Caki2 (cell line): ENCODE results near the gene TIMM17B. TPM values are rescaled to one million over a fixed set of nuclear protein-coding genes. Genes with fewer than 3 reads are reported as not detected.

Experiments used
- DNase-seq: peaks from one replicate; pipeline ENCODE4 v3.0.0-alpha.2; 2015; ENCODE audit warnings: low read depth
- in situ Hi-C: cut with HindIII; loops from 2 replicates; pipeline ENCODE4 v1.10.0; 2016; ENCODE audit warnings: low sequenced_read_pairs, low pct_unique_long_range_greater_than_20kb, mixed read lengths
- total RNA-seq: library from RNA; depleted of rRNA; stranded (reverse); fragments of >200 nt; shearing (Covaris generic); gene quantifications from 2 replicates; pipeline ENCODE4 v1.2.3, GENCODE V29; 2014; ENCODE audit warnings: low replicate concordance

TIMM17B gene
- total RNA-seq, 1 experiment from 2014 or later, result 114 TPM

DNA sequence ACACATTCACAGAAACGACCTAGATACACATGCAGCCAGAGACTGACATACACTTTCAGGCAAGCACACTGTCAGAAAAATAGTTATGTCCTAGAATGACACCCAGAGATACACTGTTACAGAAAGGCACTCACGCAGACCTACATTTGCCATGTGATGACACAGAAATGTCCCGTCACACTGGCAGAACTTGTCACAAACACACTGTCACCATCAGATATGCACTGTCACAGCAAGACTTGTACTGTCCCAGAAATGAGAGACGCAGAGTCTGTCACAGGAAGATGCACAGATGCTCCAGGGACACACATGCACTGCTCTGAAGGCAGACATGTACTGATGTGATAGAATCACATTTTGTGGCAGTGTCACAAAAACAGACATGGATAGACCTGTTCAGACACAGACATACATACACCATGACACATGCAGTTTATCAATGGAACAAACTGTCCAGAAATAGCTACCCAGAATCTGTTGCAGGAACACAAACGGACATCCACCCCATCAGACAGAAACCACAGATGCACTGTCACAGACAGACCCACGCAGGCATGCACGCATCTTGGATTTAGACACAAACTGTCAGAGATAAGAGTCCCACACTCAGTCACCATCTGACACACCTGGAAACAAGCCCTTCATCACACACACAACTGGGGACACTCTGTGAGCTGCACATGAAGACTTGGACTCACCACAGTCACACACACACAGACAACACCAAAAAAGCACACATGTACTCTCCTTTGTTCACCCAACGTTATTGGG lies 22.6 kb upstream of the TIMM17B start:
- DNase-seq, result no peak
- in situ Hi-C loops, result no loop called here

DNA sequence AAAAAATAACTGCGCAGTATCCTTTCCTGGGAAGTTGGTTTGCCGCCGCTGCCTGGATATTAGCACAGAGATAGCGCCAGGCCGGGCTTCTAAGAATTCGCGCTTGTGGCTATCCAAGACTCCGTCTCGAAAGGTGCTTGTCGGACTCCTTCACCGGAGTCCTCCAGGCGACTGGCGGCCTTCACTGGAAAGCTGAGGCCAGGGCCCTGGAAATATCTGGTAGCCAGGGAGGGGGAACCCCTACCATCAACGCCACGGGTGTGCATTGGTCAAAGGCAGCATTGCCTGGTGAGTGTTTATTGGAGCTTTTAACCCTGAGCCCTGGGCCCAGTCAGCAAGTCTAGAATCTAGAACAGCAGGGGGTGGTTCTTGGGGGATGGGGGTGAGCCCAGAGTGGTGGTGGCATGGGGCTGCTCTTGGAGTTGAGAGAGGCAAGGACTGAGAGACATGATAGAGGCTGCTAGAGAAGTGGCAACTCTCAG lies 21.8 kb upstream of the TIMM17B start:
- in situ Hi-C loops, result no loop called here
- no peak for DNase-seq

DNA sequence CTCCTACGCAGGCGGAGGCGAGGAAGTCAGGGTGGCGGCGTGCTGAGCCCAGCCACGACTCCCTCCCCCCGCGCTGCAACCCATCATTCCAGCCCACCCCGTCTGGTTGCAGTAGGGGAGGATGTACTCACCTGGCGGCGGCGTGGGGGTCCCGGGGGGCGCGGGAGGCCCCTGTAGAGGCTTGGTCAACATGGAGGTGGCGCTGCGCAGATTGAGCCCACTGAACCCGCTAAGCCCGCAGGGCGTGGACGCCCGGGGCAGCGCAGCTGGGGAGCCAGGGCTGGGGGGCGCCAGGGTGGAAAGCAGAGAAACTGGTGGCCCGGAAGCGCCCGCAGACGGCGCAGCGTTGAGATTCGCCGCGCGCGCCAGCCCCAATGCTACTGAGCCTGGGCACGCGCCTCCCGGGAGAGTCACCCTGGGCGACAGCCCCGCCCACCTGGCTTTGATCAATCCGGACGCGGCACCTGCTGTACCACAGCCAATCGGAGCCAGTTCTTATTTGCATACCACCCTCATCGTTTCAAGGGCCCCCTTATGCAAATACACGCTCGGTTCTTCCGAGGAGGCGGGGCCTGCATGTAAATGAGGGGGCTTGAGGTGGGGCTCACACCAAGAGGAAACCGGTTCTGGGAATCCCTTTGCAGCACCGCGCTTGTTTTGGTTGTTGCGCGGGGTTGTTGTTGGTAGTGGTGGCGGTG lies 21.2 kb upstream of the TIMM17B start, which contains the start of gene PIM2:
Gene PIM2, minus strand, starts transcription at position 382 of the 698 bp plus-strand sequence. Its CDS starts 190 bp downstream, at position 192.
- peak; percentile 89 for DNase-seq

DNA sequence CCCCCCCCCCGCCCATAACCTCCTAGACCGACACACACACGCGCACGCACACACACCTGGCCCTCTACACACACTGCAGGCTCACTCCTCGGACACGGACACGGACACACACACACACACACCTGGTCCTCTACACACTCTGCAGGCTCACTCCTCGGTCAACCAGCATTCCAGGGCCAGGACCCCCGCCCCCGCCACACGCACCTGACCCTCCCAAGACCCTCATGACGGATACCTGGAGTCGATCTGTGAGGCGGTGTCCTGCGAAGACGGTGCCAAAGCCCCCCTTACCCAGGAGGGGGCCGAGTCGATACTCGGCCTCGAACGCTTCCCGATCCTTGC lies 20.7 kb upstream of the TIMM17B start:
- in situ Hi-C loops, result no loop called here
- DNase-seq, result no peak

More for the DNA sequence above, 21.2 kb upstream of the TIMM17B start, which contains the start of gene PIM2:
- in situ Hi-C loops, result no loop called here

DNA sequence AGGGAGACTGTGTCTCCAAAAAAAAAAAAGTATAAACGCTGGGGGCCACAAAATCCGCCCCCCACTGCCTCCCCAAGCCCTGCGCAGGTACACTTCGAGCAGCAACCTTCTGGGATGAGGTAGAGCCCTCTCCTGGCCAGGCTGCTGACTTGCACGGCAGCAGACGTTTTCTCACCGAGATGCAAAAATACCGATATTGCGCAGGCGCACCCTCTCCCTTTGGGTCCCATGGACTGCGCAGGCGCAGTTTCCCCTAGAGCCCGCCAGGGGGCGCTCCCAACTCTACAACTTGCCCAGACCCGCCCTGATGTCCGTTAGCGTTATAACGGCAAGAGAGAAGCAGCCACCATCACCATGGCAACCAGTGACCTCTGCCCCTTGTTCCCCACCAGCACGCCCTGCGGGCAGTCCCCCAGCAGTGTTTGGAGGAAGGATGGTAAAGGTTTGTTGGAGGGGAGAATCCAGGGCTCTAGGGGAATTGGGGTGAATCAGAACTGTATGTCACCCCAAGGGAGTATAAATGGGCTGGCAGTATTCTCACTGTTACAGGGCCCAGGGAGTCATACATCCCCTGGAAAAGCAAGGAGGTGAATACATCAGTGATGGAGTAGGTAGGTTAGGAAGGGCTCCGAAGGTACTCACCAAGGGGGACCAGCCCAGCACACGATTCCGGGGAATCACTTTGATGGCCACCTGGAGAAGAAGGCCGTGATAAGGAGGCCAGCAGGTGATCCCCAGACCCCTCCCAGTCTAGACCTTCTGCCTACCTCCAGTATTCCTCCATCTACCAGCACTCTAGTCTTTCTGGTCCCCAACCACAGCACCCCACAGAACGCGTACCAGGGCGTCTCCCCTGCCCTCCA lies 19.8 kb upstream of the TIMM17B start:
- DNase-seq, result peak; percentile 95
- in situ Hi-C loops, result no loop called here

DNA sequence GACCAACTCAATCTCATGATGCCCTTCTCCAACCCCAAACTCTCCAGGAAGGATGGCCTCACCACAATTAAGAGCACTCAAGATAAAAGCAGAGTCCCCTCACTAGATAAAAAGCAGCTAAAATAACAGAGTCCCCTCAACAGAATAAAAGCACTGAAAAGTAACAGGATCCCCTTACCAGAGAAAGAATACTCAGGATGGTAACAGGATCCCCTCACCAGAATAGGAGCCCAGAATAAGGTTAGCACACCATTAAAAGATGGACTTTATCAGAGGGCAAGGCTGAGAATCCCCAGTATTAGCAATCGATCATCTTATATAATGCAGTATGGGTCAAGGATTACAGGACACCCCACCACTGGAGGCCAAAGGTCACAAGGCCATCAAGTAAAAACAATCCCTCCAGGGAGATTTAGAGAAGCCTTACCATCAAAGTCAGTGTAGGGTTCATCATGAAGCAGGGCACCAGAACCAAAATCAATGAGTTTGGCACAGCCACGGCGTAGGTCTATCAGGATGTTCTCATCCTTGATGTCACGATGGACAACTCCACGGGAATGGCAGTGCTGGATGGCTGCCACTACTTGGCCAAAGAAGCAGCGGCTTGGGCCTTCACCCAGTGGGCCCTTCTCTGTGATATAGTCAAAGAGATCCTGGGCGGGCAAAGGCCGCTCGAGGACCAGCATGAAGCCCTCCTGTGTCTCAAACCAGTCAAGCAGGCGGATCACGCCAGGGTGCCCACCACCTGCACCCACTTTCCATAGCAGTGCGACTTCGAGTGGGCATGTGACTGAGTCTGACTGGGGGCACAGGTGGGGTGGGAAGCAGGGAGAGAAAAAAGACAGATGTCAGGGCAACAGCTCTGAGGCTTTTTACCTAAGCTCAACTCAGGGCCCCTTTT lies 17.3 kb upstream of the TIMM17B start:
- no peak for DNase-seq
- in situ Hi-C loops, result no loop called here

DNA sequence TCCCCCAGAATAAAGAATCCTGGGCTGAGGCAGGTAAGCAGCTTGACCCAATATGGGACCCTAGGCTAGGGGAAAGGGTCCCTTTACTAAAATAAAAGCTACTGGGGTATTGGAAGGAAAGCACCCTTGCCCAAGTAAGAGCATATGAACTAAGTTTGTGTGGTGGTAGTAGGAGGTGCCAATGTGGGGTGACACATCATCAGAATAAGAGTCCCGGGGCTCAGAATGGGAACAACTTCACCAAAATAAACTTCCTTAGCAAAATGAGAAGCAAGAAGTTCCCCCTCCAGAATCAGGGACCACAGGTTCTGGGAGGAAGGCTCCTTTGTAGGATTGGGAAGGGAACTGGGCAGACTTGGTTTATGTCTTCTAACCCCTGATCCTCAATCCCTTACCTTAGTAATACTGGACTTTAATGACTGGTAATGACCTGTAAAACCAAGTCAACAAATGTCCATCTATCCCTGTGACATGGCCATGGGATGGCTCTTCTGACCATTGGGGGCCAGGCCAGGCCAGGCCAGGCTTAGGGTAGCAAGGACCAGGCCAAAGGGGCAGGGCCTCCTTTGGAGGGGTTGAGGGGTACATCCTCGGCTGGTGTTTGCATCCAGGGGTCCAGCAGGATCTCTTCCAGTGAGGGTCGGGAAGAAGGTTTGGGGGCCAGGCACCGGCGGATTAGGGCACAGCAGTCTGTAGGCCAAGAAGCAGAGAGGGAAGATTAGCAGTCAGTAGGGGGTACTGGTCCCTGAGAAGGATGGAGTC lies 16.2 kb upstream of the TIMM17B start:
- in situ Hi-C loops, result no loop called here
- no peak for DNase-seq

DNA sequence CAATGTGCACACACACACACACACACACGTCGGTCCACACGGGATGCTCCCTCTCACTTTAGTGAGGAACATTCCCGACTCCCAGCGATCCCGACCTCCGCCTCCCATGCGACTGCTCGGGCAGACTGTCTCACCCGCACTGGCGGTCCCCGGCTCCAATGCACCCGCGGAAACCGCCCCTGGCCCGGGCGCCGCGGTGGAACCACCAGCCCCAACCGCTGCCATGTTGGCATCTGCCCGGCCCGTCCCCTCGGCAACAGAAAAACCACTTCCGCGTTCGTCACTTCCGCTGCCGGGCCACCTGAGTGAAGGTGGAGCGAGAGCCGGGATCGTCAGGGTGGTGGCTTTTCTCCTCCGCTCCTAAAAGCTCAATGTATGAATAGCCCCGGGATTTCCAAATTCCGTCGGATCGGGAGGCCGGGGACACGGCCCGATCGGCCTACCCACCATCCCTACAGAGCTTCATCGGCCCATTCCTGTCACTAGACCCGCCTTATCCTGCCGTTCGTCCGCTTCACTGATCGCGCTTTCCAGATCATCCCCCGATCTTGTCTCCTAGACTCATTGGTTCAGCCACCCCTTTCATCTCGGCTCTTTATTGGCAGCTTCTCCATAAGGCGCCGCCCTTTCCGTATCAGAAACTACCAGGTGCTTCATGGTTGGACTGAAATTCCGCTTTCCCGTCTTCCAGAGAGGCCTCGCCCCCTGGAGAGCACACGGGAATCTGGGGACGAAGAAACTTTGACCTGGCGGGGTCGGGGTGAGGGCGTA lies 14.0 kb upstream of the TIMM17B start, which contains the start of gene SLC35A2:
Gene SLC35A2, minus strand, starts transcription at position 235 of the 771 bp plus-strand sequence. Its CDS starts 10 bp downstream, at position 225.
- peak; percentile 83 for DNase-seq
- in situ Hi-C loops, result no loop called here

DNA sequence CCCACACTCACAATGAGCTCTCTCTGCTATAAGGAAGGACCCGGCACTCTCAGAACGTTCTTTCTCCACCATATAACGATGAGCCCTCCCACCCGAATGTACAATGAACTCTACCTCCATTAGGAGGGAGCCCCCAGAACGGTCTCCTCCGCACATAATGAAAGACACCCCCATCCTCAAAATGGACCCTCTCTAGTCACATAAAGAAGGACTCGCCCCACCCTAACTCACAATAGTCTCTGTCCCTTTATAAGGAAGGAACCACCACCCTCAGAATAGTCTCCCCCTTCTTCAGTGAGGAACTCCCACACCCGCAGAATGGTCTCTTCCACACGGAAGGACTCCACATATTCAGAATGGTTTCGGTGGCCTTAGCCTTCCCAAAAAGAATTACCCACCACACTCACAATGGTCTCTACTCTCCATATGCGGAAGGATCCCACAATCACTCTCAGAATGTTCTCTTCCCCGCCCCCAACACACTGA lies 13.4 kb upstream of the TIMM17B start:
- in situ Hi-C loops, result no loop called here
- no peak for DNase-seq

DNA sequence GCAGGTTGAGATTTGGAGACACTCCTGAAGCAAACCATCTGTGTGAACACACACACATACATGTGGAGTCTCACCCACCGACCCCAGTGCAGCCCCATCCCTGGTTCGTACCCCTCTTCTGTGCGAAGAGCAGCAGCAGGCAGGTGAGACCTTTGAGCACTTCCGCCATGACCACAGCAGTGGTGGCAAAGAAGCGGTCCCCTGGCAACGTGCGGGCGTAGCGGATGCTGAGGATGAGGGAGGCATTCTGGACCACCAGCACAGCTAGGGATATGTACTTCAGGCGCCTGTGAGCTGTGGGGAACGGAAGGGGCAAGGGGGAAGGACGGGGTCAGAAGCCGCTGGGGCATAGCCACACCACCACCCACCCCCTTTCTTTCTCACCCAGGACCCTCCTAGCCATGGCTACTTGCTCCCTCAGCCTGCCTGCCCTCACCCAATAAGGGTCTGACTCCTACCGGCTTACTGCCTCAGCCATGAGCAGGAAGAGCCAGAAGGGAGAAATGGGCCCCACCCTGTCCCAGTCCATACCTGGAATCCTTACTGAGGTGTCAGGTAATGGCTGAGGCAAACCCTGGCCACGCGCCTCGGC lies 12.2 kb upstream of the TIMM17B start:
- no peak for DNase-seq
- in situ Hi-C loops, result no loop called here

DNA sequence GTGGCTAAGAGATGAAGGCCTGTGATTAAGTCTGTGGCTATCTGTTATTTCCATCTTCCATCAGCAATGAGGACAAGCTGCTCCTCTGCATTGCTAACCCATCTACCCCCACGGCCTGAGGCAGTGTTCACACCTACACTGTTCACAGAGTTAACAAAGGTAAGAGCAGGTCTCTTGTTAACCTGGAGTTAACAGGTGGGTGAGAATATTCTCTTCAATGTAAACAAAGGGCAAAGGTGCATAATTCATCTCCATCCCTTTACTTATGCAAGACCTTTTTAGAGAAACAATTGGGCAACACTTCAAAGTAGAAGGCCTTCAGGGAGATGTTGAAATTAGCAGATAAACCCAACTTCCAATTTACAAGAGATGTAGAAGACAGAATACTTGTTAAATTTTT lies 11.0 kb upstream of the TIMM17B start:
- in situ Hi-C loops, result no loop called here
- DNase-seq, result no peak

DNA sequence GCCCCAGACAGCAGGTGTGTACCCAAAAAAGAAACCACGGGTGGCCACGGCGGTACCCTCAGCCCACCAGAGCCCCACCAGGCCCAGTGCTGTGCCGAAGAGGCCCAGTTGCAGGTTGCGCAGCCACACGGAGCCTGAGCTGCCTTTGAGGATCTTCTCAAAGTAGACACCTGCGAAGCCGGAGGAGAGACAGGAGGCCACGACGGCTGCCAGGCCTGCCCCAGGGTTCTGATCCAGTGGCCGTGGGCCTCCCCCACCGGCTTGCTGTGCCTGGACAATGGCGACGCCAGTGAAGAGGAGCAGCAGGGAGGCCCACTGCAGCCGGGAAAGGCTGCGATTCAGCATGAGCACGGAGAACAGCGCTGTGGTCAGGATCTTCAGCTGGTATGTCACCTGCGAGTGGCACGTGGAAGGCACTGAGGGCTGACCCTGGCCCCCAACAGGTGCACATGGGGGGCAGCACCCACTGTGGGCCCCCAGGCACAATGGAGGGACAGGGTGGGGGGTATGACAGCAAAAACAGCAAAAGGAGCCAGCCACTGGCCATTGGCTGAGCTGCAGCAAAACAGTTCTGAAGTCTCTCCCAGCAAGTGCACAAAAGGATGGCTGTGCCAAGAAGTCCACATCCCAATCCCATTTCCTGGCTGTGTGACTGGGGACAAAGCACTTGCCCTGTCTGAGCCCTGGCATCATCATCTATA lies 7.7 kb upstream of the TIMM17B start:
- in situ Hi-C loops, result no loop called here
- DNase-seq, result no peak

DNA sequence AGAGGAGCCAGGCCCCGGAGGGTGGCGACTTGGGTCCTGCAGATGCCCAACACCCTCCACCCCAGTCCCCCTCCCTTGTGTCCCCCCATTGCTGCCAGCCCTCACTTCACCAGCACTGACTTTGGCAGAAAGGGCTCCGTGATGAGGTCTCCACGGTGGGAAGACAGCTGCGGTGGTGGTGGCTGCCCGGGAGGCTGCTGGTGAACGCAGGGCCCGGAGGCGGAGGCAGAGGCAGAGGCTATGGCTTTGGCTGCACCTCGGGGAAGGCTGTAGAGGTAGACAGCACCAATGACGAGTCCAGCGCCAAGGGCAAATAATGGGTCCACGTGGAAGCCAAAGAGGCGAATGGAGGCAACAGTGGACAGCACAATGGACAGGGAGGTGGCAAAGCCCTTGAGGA lies 7.1 kb upstream of the TIMM17B start:
- DNase-seq, result no peak
- in situ Hi-C loops, result no loop called here

DNA sequence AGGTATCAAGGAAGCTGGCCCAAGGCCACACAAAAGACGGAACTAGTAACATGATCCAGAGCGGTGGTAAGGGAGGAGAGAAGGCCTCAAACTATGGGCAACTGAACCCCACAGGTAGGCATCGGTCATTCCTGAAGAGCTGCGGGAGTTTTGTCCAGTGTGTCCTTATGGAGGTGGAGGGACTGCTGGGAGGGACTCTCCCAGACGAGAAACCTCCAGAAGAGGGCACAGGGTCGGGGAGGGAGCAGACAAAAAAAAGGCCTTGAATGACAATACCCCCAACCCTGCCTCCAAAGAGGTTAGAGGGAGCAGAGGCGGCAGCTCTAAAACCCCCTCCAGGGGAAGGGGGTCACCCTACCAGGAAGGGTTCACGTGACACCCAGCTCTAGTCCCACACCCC lies 6.6 kb upstream of the TIMM17B start:
- in situ Hi-C loops, result no loop called here
- DNase-seq, result no peak

DNA sequence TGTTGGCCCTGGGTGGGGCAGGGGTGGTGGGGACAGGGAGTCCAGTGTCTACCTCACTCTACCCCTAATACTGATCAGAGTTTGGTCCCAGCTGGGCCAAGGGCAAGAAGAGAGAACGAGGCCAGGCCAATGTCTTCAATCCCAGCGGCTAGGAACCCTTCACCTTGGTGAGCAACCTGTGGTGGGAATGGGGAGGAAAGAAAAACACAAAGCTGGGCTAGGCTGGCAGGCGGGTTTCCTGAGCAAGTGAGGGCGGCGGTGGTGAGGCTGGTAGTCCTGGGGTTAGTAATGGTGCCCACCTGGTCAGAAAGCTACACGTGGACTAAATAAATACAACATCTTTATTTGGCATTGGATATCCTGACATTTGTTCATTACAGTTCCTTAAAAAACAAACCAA lies 5.7 kb upstream of the TIMM17B start:
- in situ Hi-C loops, result no loop called here
- DNase-seq, result no peak
